ENCODE data around the gene CHPT1. TPM values are rescaled to one million over a fixed set of nuclear protein-coding genes. Genes with fewer than 3 reads are reported as not detected.

CHPT1 gene
- total and polyA plus RNA-seq, 2 of the 13 experiments (the other 11 are each of a cell fraction or from before 2014, with no cell fraction given), result 117 to 178 TPM

- no peak for TF ChIP-seq TFDP1 (CRISPR knock-in tag; IDR thresholded peaks at IDR 0.05; ENCODE audit: borderline replicate concordance)
- TF ChIP-seq ATF5 (CRISPR knock-in tag; IDR thresholded peaks at IDR 0.05; ENCODE audit: low read depth), result no peak
- no peak for TF ChIP-seq ZNF138 (CRISPR knock-in tag; IDR thresholded peaks at IDR 0.05; ENCODE audit: low read depth)
- TF ChIP-seq ZSCAN5A (CRISPR knock-in tag; IDR thresholded peaks at IDR 0.05; ENCODE audit: borderline replicate concordance), result no peak
- no peak for TF ChIP-seq THAP7 (CRISPR knock-in tag; IDR thresholded peaks at IDR 0.05)
- TF ChIP-seq TARDBP (CRISPR knock-in tag; IDR thresholded peaks at IDR 0.05), result no peak
- no peak for TF ChIP-seq TEAD2 (CRISPR knock-in tag; IDR thresholded peaks at IDR 0.05)
- TF ChIP-seq TMF1 (CRISPR knock-in tag; IDR thresholded peaks at IDR 0.05; ENCODE audit: low read depth), result no peak
- no peak for TF ChIP-seq ZNF891 (CRISPR knock-in tag; IDR thresholded peaks at IDR 0.05)
- TF ChIP-seq SUZ12 (IDR thresholded peaks at IDR 0.05; ENCODE audit: low read depth, low read length), result no peak
- TF ChIP-seq ZNF253 (CRISPR knock-in tag; IDR thresholded peaks at IDR 0.05; ENCODE audit: borderline replicate concordance), result no peak
- no peak for TF ChIP-seq ZNF17 (CRISPR knock-in tag; IDR thresholded peaks at IDR 0.05)
- no peak for TF ChIP-seq ZNF326 (CRISPR knock-in tag; IDR thresholded peaks at IDR 0.05; ENCODE audit: borderline replicate concordance)
- TF ChIP-seq ZNF83 (CRISPR knock-in tag; IDR thresholded peaks at IDR 0.05; ENCODE audit: borderline replicate concordance), result no peak
- TF ChIP-seq TEAD3 (CRISPR knock-in tag; optimal IDR thresholded peaks at IDR 0.05; ENCODE audit: borderline replicate concordance), result peak; percentile 18
- TF ChIP-seq NFKB2 (CRISPR knock-in tag; IDR thresholded peaks at IDR 0.05; ENCODE audit: borderline replicate concordance), result no peak
- 0 out of 2 replicates have a peak, but pooled peaks have one; percentile 20 for TF ChIP-seq SAP130 (CRISPR knock-in tag; IDR thresholded peaks at IDR 0.05; ENCODE audit: low read depth)
- no peak for TF ChIP-seq DMAP1 (CRISPR knock-in tag; IDR thresholded peaks at IDR 0.05)
- TF ChIP-seq ZNF414 (CRISPR knock-in tag; IDR thresholded peaks at IDR 0.05), result no peak
- TF ChIP-seq RXRB (CRISPR knock-in tag; IDR thresholded peaks at IDR 0.05; ENCODE audit: borderline replicate concordance), result no peak
These were observed 2.9 kb downstream of the CHPT1 start (continued) for GRCh38 chr12:101700299-101700820.
